GM21723 (cell line): ENCODE data around the gene KLF4.

Experiments used
- ATAC-seq: cut with Tn5 transposase; IDR thresholded peaks from one replicate; pipeline ENCODE4 v1.9.1; 2021; ENCODE audit warnings: mild to moderate bottlenecking, moderate library complexity; ENCODE audit not compliant: unreplicated experiment

Gene KLF4

DNA sequence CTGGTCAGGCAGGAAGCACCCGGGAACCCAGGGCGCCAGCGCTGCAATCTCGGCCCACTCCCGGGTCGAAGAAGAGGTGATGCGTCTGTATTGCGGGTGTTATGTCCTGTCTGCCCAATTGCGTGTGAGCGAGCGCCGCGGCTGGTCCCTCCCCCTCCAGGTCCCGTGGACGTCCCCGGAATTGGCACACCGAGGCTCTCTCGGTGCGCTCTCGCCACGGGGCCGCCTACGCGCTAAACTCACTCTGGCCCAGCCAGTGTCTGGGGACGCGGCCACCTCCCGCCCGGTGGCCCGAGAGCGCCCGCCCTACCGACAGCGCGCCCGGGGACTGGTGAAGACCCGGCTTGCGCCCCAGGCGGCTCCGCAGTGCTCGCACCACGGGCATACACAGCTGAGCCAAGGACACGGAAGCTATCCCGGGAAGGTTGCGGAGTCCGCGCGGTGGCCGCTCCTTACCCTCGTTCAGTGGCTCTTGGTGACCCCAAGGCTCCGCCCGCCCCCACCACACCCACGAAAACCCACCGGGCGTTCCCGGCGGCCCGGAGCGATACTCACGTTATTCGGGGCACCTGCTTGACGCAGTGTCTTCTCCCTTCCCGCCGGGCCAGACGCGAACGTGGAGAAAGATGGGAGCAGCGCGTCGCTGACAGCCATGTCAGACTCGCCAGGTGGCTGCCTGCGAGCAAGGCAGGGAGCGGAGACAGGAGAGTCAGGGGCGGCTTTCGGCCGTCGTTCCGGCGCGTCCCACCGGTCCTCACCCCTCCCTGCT lies 1.0 kb downstream of the KLF4 start:
- ATAC-seq: no peak

DNA sequence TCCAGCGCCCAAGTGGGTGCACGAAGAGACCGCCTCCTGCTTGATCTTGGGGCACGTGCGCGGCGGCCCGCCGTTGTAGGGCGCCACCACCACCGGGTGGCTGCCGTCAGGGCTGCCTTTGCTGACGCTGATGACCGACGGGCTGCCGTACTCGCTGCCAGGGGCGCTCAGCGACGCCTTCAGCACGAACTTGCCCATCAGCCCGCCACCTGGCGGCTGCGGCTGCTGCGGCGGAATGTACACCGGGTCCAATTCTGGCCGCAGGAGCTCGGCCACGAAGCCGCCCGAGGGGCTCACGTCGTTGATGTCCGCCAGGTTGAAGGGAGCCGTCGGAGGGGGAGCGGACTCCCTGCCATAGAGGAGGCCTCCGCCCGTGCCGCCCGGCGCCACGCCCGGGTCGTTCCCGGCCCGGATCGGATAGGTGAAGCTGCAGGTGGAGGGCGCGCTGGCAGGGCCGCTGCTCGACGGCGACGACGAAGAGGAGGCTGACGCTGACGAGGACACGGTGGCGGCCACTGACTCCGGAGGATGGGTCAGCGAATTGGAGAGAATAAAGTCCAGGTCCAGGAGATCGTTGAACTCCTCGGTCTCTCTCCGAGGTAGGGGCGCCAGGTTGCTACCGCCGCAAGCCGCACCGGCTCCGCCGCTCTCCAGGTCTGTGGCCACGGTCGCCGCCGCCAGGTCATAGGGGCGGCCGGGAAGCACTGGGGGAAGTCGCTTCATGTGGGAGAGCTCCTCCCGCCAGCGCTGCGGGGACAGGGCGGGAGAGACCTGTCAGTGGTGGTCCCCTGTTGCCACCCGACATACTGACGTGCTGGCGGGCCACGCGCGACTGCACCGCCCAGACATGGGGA lies 1.8 kb downstream of the KLF4 start:
- ATAC-seq: no peak

DNA sequence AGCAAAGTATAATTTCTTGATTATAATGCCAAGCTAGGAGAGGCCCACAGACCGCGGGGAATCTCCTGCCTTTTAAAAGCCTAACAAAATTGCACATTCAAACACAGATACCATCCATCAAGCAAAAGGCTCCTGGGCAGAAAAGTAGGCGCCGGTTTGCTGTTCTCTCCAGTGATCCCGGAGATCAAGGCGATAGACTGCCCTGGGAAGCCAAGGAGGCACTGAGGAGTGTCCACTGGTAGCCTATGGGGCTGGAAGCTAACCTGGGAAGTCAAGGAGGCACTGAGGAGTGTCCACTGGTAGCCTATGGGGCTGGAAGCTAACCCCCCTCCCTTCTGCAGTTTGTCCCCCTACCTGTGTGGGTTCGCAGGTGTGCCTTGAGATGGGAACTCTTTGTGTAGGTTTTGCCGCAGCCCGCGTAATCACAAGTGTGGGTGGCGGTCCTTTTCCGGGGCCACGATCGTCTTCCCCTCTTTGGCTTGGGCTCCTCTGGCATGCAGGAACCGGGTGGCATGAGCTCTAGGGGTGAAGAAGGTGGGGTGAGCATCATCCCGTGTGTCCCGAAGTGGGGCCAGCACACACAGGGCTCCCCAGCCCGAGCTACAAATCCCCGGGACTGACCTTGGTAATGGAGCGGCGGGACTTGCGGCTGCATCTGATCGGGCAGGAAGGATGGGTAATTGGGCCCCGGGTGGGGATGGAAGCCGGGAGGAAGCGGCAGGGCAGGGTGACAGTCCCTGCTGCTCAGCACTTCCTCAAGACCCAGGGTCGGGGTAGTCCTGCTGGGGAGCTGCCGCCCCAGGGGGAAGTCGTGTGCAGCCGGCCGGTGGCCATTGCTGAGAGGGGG lies 2.7 kb downstream of the KLF4 start:
- no peak for ATAC-seq

DNA sequence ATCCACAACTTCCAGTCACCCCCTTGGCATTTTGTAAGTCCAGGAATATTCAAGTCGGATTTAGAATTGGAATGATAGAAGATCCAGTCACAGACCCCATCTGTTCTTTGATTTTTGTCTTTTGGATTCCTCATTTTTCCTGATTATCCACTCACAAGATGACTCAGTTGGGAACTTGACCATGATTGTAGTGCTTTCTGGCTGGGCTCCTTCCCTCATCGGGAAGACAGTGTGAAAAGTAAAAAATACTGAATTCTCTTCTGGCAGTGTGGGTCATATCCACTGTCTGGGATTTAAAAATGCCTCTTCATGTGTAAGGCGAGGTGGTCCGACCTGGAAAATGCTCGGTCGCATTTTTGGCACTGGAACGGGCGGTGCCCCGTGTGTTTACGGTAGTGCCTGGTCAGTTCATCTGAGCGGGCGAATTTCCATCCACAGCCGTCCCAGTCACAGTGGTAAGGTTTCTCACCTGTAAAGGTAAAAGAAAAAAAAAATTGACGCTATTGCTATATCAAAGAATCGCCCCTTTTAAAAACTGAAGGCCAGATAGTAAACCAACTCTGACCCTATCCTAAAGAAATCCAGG lies 4.0 kb downstream of the KLF4 start:
- no peak for ATAC-seq

DNA sequence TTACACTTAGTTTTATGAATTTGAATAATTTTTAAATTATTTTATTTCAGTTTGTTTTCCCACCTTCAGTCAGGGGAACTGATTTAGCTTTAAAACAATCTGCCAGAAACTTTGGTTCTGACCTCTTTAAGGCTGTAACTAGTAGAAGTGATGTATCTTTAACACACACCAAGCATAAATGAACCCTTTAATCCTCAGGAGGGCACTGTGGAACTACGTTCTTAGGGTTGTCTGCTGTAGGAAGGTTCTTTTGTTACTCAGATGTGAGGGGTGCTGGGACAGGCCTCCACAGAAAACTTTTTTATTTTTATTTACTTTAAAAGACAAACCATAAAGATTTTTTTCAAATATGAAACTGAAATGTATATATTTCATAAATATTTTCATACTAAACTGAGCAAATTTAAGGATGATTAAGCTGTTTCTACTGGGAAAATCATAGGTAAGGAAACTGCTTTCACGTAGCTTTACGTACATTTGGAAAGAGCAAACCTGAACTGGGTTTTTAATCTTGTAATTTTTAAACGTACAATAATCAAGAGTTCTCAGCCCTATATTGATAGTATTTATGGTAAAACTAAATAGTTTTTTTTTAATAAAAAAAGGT lies 5.3 kb downstream of the KLF4 start:
- ATAC-seq: peak; percentile 61

DNA sequence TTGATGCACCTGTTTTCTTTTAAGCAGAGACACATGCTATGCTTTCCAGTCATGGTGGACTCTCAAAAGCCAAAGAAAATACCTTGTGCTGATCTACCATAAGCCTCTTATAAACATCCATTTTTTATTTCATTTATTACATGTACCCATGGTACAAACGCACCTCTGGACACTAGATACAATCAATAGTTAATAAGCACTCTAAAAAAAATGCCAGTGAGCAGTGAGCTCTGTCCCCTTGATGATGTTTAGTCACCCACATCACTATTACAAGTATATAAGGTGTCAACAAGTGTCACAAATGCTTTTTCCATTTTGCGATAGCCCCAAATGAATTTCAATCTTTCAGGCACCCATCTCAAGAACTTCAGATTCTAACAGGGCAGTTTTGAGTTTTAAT lies 5.9 kb downstream of the KLF4 start:
- ATAC-seq: no peak

DNA sequence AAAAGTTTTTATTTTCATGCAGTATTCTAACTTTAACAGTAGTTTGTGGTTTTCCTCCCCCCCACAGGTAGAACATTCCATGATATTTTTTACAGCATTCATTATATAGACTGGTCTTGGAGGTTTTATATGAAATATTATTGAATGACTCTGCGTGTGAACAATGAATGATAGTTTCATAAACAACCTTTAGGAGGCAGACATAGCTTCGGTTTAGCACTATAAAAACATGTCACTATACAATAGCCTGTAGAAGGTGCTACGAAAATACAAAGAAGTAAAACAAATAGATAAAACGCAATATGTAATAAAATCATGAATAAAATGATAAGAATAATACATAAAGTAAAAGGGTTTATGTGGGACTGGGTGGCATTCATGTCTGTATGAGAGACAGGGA lies 8.5 kb downstream of the KLF4 start:
- no peak for ATAC-seq

DNA sequence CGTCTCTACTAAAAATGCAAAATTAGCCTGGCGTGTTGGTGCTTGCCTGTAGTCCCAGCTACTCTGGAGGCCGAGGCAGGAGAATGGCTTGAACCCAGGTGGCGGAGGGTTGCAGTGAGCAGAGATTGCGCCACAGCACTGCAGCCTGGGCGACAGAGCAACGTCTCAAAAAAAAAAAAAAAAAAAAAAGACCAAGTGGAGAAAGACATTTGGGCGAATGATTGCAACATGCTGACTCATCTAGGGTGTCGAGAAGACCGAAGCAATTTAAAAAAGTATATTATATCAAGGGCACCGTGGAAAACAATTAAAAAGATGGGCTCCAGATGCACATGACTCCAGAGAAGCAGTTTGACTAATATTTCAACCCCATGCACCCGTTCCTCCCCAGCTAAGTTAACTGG lies 9.2 kb downstream of the KLF4 start:
- no peak for ATAC-seq

DNA sequence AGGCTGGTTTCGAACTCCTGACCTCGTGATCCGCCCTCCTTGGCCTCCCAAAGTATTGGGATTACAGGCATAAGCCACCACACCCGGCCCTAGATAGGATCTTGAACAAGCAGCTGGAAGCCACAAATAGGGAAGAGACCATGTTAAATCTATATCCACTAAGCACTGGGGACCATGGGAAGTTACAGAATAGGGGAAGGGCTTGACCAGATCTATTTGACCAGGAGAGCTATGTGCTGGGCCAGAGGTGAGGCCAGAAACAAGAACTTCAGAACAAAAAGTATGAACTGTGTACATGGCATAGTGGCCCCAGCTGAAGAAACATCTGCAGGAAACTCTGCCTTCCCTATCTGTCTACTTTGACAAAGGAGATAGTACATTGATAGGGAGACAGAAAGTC lies 10.8 kb downstream of the KLF4 start:
- no peak for ATAC-seq

DNA sequence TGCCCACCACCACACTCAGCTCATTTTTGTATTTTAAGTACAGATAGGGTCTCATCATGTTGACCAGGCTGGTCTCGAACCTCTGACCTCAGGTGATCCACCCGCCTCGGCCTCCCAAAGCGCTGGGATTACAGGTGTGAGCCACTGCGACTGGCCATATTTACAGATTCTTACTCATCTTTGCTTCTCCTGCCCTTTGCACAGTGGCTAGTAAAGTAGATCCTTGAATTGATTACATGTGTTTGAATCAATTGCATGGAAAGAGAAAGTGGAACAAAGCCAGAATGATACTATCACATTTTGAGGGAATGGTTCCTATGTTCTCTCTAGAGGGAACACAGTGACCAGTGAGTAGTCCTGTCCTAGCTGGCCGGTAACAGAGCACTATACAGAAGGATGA lies 15.4 kb downstream of the KLF4 start:
- no peak for ATAC-seq

DNA sequence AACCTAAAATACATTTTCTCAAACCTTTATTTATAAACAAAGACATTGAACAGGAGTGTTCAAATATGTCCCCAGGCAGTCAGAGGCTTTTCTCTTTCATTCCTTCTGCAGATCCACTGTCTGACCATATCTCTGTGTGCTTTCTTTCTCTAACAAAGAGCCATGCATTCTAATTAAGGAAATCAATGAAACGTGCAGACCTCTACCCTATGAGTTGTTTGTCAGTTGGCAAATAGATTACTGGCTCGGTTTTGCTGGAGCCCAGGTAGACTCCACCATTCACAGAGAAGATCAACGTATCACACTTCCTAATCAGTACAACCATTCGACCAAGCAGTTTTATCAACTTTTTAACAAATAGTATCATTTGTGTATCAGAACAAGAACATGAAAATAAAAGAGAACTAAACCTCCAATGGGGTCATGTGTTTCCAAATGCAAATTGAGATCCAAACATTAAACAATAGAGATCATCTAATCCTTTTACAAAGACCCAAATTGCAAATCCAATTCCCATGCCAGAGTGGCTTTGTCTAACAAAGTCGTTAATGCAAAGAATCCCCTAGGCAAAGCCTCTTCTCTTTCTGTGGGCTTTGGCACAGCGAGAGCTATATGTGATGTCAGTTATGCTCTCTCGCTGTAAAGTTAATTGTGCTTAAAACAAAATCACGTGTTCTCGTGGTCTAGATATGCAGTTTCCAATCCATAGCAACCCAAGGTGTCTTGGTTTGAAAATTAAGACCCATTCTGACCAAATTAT lies 16.8 kb downstream of the KLF4 start:
- no peak for ATAC-seq

DNA sequence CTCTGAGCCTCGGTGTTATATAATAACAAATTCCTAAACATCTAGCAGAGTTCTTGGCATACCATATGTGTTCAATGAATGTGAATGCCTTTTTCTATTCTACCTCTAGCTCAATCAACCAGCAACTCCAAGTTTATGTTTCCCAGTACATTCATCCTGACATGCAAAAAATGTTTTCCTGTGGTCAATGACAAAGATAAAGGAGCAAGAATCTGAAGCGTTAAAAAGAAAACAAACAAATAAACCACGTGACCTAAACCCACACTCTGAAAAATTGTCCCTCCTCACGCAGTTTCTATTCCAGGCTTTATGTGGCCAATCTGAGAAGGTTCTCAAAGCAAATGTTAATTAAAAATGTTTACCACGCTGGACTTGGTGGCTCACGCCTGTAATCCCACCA lies 18.0 kb downstream of the KLF4 start:
- ATAC-seq: no peak

DNA sequence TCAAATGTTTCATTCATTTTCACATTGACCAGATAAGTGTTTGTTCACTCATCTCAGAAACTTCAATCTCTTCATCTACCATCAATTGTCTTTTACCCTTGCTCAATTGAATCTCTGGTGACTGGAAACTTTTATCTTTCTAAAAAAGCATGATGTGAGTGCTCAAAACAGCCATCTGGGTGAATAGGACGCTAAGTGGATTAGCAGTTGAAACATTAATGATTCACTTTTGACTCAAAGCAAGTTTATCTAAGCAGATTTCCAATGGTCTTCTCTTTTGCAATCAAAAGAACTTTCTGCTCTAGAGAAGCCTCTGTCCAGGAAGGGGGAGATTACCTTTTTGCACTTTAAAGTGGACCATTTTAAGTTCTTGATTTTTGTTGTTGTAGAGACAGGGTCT lies 22.2 kb downstream of the KLF4 start:
- ATAC-seq: no peak

DNA sequence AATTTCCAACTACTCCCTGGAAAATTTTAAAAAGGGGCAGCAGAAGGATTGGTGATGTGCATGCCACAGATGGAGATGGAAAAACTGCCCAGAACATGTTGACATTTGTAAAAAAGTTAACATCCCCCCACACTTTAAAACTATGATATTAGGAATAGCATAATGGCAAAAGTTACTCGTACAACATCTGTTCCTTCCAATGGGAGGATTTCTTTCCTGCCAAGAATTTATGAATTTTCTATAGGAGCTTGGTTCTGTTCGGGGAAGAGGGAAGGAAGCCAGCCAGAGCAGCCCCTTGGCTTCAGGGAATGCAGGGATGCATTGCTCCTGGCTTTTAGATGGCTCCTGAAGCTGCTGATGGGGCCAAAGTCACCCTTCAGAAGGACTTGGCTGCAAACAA lies 22.7 kb downstream of the KLF4 start:
- ATAC-seq: no peak

DNA sequence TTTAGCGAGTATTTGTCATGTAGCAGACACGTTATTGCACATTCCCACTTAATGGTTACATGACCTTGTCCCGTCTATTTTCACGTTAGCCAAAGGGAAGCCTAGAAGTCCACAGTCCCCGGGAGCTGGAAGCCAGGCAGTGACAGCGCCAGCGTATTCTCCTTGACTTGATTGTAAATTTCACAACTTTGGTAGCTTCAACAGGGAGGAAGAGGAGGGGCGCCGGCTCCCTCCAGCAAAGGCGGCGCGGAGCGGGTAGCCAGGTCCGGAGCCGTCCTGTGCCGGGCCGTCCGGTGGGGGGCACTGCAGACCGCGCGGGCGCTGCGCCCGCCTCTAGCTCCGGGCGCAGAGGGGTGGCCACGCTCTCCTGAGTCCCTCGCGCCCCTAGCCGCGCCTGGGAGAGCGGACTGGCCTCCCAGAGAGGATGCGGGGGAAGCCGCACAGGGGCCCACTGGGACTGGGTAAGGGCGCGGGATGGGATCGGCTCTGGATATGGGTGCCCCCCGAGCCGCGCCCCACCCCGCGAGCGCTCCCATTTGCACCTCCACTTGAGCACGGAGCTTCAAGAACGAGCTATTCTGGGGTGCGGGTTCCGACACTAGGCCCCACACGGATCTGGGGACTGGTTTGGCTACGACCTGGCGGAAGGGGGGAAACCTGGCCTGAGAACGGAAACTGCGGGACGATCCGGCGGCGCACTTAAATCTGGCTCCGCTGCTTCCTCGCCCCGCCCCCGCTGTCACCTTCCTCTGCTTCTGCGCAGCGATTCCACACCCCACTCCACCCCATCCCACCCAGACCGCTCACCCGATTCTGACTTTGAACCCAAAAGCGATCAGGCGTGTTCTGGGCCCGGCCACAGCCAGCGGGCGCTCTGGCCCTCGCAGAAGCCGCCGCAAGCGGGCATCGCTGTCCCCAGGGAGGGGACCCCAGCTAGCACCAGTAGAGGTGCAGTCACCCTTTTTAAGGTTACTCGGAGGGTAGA lies 23.8 kb downstream of the KLF4 start:
- ATAC-seq: peak; percentile 95

DNA sequence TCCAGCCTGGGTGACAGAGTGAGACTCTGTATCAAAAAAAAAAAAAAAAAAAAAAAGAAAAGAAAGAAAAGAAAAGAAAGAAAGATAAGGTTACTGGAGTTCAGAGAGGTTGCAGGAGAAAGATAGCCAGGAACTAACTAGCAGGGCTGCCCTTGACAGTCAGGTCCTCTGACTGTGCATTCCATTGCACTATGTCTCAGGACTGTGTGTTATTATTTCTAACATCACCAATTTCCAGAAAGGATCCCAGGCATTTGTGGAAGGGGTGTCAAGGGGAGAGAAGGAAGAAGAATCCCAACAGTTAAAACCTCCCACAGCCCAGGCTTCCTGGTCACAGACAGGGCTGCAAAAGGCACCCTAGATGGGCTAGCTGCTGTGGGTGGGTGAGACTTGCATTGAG lies 25.1 kb downstream of the KLF4 start:
- no peak for ATAC-seq

DNA sequence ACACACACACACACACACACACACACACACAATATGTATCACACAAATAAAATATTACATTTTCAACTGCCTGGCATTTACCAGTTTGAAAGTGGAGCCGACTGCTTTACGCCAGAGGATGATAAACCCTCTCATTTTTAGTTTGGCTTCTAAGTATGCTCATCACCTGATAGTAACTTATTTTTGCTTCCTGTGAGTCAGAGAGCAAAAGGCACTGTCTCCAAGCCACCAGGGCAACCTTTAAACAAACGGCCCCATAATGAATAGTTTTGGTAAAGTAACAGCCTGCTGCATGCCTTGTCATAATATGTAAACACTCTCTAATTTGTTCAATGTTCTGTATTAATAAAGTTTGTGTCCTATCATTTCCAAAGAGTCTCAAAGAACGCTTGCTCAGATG lies 26.9 kb downstream of the KLF4 start:
- ATAC-seq: no peak

DNA sequence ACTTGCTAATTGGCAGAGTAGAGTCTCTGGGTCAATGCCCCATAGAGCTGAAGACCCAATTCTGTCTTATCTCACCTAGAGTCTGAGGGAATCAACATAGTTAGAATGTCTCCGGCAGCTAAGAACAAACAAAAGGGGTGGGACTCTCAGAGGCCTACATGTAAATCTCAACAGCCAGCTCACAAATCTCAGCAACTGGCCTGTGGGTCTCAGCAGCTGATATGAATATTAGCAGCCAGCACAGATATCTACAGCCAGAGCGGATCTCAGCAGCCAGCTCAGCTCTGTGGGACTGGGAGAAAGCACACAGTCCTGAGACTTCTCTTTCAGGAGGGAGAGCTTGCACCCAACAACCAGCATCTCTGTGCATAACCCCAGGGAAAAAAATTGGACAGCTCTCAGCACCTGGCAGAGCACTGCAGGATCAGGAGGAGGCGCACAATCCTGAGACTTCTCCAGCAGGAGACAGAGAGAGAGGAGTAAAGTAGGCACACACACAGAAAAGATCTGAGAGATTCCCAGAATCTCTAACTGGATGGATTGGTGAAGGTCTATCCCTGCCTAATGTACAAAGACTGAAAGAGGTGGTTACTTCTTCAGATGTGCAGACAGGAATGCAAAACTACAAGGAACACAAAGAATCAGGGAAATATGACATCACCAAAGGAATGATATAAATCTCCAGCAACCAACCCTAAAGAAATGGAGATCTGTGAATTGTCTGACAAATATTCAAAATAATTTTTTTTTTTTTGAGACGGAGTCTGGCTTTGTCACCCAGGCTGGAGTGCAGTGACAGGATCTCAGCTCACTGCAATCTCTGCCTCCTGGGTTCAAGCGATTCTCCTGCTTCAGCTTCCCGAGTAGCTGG lies 29.2 kb downstream of the KLF4 start:
- no peak for ATAC-seq
